ENCODE results near the gene PTPRB. TPM values are rescaled to one million over a fixed set of nuclear protein-coding genes. Genes with fewer than 3 reads are reported as not detected.

The PTPRB gene
- total RNA-seq, 3 donors from 2014 or later, result 18.4 to 36.1 (median 33.6) TPM

DNA sequence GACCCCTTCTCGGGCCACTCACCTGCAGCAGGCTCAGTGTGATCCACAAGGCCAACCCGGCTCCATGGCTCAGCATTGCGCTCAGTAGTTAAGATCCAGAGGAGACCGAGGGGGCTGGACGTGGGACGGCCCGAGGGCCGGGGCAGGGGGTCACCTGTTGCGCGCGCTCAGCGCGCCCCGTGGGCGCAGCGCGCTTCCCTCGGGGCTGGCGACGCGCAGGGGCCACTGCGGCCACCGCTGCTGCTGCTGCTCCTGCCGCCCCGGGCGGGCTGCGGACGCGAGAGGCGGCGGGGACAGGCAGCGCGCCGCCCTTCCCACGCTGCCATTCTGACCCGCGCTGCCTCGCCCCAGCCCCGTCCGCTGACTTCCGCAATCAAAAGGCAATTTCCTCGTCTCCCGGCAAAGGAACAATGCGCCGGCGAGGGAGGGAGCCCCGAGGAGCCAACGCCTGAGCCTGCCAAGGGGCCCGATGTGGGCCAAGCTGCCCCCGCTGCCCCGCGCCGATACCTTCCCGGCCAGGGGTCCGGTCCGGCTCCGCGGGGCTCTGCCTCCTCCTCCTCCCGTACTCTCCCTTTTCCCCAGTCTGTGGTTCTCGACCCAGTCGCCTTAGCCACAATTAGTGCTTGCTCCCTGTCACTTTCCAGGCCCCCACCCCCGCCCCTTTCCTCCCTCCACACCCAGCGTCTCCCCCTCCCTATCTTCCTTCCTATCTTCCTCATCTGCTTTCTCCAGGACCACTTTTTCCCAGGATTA is 27.3 kb downstream of the PTPRB start:
- no peaks in the 10 kb centered on the region for H3K9me3 ChIP-seq
- no peaks in the 10 kb centered on the region for H3K4me1 ChIP-seq
- H3K27me3 ChIP-seq, result no peaks in the 10 kb centered on the region
- no peak for DNase-seq (ENCODE audit: low spot score in 2 of 2)
- TF ChIP-seq POLR2AphosphoS5 (IDR thresholded peaks at IDR 0.05), result no peak
- TF ChIP-seq, protein P1, sequence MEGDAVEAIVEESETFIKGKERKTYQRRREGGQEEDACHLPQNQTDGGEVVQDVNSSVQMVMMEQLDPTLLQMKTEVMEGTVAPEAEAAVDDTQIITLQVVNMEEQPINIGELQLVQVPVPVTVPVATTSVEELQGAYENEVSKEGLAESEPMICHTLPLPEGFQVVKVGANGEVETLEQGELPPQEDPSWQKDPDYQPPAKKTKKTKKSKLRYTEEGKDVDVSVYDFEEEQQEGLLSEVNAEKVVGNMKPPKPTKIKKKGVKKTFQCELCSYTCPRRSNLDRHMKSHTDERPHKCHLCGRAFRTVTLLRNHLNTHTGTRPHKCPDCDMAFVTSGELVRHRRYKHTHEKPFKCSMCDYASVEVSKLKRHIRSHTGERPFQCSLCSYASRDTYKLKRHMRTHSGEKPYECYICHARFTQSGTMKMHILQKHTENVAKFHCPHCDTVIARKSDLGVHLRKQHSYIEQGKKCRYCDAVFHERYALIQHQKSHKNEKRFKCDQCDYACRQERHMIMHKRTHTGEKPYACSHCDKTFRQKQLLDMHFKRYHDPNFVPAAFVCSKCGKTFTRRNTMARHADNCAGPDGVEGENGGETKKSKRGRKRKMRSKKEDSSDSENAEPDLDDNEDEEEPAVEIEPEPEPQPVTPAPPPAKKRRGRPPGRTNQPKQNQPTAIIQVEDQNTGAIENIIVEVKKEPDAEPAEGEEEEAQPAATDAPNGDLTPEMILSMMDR (IDR thresholded peaks at IDR 0.05), result no peak
- TF ChIP-seq POLR2A (IDR thresholded peaks at IDR 0.05), result no peak
- H3K36me3 ChIP-seq, result no peaks in the 10 kb centered on the region
- H3K27ac ChIP-seq, result peak overlapping the region; percentile 37 to 81
- intact Hi-C loops (cut with DNase I; ENCODE audit: low total_unique reads), result no loop called here
- H3K4me3 ChIP-seq, result peak overlapping the region; percentile 47 to 80 (median 56)

DNA sequence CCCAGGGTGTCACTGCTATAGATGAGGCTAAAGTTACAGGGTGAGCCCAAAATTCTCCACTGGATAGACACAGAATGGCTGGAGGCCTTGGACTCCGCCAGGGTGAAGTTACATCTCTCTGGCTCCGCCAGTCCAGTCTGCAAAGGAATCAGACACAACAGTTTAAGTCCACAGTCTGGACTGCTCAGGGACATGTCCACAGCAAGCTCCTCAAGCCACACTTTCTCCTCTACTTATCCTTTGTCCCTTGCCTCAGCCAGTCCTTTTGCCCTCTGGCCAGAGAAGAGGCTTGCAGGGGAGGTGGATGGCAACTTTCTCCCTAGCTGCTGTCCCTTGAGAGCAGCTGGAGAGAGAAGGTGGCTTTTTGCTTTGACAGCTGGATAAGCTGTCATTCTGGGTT is 28.0 kb downstream of the PTPRB start:
- TF ChIP-seq POLR2AphosphoS5 (IDR thresholded peaks at IDR 0.05) (no peak), POLR2A (IDR thresholded peaks at IDR 0.05) (no peak)
- TF ChIP-seq, protein P1 (IDR thresholded peaks at IDR 0.05), result no peak
- DNase-seq (ENCODE audit: low spot score in 2 of 2), result no peak
- Histone ChIP-seq H3K9me3 (no peaks in the 10 kb centered on the region), H3K27ac (peak overlapping the region in 1 of 2 donors; percentile 81), H3K4me3 (peak overlapping the region; percentile 47 to 80 (median 56)), H3K4me1 (no peaks in the 10 kb centered on the region), H3K27me3 (no peaks in the 10 kb centered on the region), H3K36me3 (no peaks in the 10 kb centered on the region)
- intact Hi-C loops (cut with DNase I; ENCODE audit: low total_unique reads), result no loop called here

DNA sequence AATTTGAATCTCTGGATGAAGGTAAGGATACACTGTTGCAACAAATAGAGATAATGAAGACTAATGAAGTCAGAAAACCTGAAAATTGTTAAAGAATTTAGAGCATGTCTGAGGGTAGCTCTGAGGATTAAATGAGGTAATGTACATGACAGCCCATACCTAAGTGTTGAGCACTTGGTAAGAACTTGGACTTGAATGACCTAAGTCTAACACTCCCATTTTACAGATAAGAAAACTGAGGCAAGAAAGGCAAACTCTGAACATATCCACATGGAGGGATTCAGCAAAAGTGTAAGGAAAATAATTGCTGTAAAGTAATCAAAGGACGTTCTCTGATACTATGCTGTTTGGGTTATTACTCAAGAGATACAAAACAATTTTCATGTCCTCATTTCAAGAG is 29.0 kb downstream of the PTPRB start:
- TF ChIP-seq POLR2A (IDR thresholded peaks at IDR 0.05), result no peak
- TF ChIP-seq POLR2AphosphoS5 (IDR thresholded peaks at IDR 0.05), result no peak
- TF ChIP-seq, protein P1 (IDR thresholded peaks at IDR 0.05), result no peak
- Histone ChIP-seq H3K4me1 (no peaks in the 10 kb centered on the region), H3K4me3 (peak overlapping the region; percentile 47 to 80 (median 56)), H3K9me3 (no peaks in the 10 kb centered on the region), H3K27ac (no peak overlapping the region), H3K36me3 (no peaks in the 10 kb centered on the region), H3K27me3 (peaks cover 0 to 3% of the 10 kb centered on the region in 2 donors)
- DNase-seq (ENCODE audit: low spot score in 2 of 2), result no peak
- intact Hi-C loops (cut with DNase I; ENCODE audit: low total_unique reads), result no loop called here

DNA sequence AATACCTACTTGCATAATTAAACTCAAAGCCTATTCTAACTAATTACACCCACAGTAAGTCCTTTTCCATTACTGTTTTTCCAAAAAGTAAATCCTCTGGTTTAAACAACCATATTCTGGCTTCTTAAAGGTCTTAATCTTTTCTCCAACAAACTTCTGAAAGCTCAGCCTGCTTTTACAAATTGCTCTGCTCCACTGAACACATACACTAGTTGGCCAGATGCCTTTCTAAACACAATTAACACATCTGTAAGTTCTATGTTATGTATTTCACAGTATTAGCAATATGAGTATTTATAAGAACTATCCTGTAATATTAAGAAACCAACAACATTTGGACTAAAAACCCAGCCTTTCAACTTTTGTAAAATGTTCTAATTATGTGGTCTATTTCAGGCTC is 30.1 kb downstream of the PTPRB start:
- H3K36me3 ChIP-seq, result no peaks in the 10 kb centered on the region
- peak overlapping the region; percentile 6 to 56 (median 47) for H3K4me3 ChIP-seq
- no peaks in the 10 kb centered on the region for H3K4me1 ChIP-seq
- H3K27ac ChIP-seq, result no peak overlapping the region
- TF ChIP-seq POLR2AphosphoS5 (IDR thresholded peaks at IDR 0.05), result no peak
- TF ChIP-seq, protein P1 (IDR thresholded peaks at IDR 0.05), result no peak
- TF ChIP-seq POLR2A (IDR thresholded peaks at IDR 0.05), result no peak
- intact Hi-C loops (cut with DNase I; ENCODE audit: low total_unique reads), result no loop called here
- no peaks in the 10 kb centered on the region for H3K9me3 ChIP-seq
- no peak for DNase-seq (ENCODE audit: low spot score in 2 of 2)
- H3K27me3 ChIP-seq, result peaks cover 0 to 3% of the 10 kb centered on the region in 2 donors

DNA sequence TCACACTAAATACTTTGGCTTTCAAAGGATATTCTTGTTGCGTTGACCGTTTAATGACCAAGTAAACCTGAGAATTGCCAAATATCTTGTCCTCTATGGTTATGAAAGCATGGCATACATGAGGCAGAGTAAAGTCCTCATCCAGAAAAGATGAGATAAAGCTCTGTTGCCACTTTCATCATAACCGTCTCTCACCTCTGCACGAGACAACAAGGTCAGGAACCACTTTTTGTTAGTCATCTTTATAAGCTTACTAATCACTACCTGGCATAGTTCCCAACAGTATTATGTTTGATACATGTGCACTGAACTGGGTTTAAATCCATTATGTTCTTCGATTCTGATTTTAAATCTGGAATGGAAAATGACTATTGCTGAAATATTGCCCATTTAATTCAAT is 31.3 kb downstream of the PTPRB start:
- Histone ChIP-seq H3K36me3 (no peaks in the 10 kb centered on the region), H3K27me3 (peaks cover 0 to 3% of the 10 kb centered on the region in 2 donors), H3K4me3 (peak overlapping the region in 1 of 3 donors; percentile 47), H3K9me3 (no peaks in the 10 kb centered on the region), H3K4me1 (no peaks in the 10 kb centered on the region), H3K27ac (no peak overlapping the region)
- TF ChIP-seq, protein P1 (IDR thresholded peaks at IDR 0.05), result no peak
- TF ChIP-seq POLR2AphosphoS5 (IDR thresholded peaks at IDR 0.05) (no peak), POLR2A (IDR thresholded peaks at IDR 0.05) (no peak)
- no peak for DNase-seq (ENCODE audit: low spot score in 2 of 2)
- intact Hi-C loops (cut with DNase I; ENCODE audit: low total_unique reads), result no loop called here
